Measurements from ENCODE around the gene IL22.

- TF ChIP-seq POLR2A (IDR thresholded peaks at IDR 0.05): no peak
- TF ChIP-seq, protein P1, sequence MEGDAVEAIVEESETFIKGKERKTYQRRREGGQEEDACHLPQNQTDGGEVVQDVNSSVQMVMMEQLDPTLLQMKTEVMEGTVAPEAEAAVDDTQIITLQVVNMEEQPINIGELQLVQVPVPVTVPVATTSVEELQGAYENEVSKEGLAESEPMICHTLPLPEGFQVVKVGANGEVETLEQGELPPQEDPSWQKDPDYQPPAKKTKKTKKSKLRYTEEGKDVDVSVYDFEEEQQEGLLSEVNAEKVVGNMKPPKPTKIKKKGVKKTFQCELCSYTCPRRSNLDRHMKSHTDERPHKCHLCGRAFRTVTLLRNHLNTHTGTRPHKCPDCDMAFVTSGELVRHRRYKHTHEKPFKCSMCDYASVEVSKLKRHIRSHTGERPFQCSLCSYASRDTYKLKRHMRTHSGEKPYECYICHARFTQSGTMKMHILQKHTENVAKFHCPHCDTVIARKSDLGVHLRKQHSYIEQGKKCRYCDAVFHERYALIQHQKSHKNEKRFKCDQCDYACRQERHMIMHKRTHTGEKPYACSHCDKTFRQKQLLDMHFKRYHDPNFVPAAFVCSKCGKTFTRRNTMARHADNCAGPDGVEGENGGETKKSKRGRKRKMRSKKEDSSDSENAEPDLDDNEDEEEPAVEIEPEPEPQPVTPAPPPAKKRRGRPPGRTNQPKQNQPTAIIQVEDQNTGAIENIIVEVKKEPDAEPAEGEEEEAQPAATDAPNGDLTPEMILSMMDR (IDR thresholded peaks at IDR 0.05): no peak
- no peak for TF ChIP-seq POLR2AphosphoS5 (IDR thresholded peaks at IDR 0.05; ENCODE audit: insufficient read depth in 1 of 2, low read depth in 1 of 2)
Observed at GRCh38 chr12:68231691-68232090, 21.7 kb downstream of the IL22 start.

Data from vagina (tissue), 2 donors.